Ishikawa (cell line): ENCODE measurements around the gene ZNF440.

Source experiments
- CEBPB ChIP-seq: IDR thresholded peaks from 2 replicates; pipeline ENCODE4 v1.6.1; 2012
- CREB1 ChIP-seq: IDR thresholded peaks from 2 replicates; pipeline ENCODE4 v1.6.1; 2012; ENCODE audit warnings: low read depth
- EGR1 ChIP-seq: IDR thresholded peaks from 2 replicates; pipeline ENCODE4 v1.6.1; 2012
- EP300 ChIP-seq: IDR thresholded peaks from 2 replicates; pipeline ENCODE4 v1.6.1; 2012; ENCODE audit warnings: borderline replicate concordance
- FOXM1 ChIP-seq: IDR thresholded peaks from 2 replicates; pipeline ENCODE4 v1.6.1; 2012; ENCODE audit warnings: low read depth, borderline replicate concordance
- NFIC ChIP-seq: IDR thresholded peaks from 2 replicates; pipeline ENCODE4 v1.6.1; 2012
- RAD21 ChIP-seq: IDR thresholded peaks from 2 replicates; pipeline ENCODE4 v1.6.1; 2012; ENCODE audit warnings: low read depth
- TAF1 ChIP-seq: IDR thresholded peaks from 2 replicates; pipeline ENCODE4 v1.6.1; 2012; ENCODE audit warnings: low read depth, mild to moderate bottlenecking
- TCF12 ChIP-seq: IDR thresholded peaks from 2 replicates; pipeline ENCODE4 v1.6.1; 2012; ENCODE audit warnings: low read depth
- TEAD4 ChIP-seq: IDR thresholded peaks from 2 replicates; pipeline ENCODE4 v1.6.1; 2012
- YY1 ChIP-seq: IDR thresholded peaks from 2 replicates; pipeline ENCODE4 v1.6.1; 2012; ENCODE audit warnings: low read depth
- ZBTB7A ChIP-seq: IDR thresholded peaks from 2 replicates; pipeline ENCODE4 v1.6.1; 2012; ENCODE audit warnings: low read depth
- TF ChIP-seq, protein P1 (sequence below): IDR thresholded peaks from 2 replicates; pipeline ENCODE4 v1.6.1; 2012; ENCODE audit warnings: low read depth, mild to moderate bottlenecking
- TF ChIP-seq, protein P2 (sequence below): IDR thresholded peaks from 2 replicates; pipeline ENCODE4 v1.6.1; 2012
- TF ChIP-seq, protein P3 (sequence below): IDR thresholded peaks from 2 replicates; pipeline ENCODE4 v1.6.1; 2012

The ZNF440 gene

DNA sequence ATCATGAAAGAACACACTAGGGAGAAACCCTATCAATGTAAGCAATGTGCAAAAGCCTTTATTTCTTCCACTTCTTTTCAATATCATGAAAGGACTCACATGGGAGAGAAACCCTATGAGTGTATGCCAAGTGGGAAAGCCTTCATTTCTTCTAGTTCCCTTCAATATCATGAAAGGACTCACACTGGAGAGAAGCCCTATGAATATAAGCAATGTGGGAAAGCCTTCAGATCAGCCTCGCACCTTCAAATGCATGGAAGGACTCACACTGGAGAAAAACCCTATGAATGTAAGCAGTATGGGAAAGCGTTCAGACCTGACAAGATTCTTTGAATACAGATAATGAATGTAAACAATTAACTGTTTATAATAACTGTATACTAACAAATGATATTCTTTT, 19.5 kb downstream of the ZNF440 start:
- TF ChIP-seq NFIC (no peak), RAD21 (no peak), TEAD4 (no peak), FOXM1 (no peak)
- TF ChIP-seq, protein P1, sequence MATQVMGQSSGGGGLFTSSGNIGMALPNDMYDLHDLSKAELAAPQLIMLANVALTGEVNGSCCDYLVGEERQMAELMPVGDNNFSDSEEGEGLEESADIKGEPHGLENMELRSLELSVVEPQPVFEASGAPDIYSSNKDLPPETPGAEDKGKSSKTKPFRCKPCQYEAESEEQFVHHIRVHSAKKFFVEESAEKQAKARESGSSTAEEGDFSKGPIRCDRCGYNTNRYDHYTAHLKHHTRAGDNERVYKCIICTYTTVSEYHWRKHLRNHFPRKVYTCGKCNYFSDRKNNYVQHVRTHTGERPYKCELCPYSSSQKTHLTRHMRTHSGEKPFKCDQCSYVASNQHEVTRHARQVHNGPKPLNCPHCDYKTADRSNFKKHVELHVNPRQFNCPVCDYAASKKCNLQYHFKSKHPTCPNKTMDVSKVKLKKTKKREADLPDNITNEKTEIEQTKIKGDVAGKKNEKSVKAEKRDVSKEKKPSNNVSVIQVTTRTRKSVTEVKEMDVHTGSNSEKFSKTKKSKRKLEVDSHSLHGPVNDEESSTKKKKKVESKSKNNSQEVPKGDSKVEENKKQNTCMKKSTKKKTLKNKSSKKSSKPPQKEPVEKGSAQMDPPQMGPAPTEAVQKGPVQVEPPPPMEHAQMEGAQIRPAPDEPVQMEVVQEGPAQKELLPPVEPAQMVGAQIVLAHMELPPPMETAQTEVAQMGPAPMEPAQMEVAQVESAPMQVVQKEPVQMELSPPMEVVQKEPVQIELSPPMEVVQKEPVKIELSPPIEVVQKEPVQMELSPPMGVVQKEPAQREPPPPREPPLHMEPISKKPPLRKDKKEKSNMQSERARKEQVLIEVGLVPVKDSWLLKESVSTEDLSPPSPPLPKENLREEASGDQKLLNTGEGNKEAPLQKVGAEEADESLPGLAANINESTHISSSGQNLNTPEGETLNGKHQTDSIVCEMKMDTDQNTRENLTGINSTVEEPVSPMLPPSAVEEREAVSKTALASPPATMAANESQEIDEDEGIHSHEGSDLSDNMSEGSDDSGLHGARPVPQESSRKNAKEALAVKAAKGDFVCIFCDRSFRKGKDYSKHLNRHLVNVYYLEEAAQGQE, result no peak

DNA sequence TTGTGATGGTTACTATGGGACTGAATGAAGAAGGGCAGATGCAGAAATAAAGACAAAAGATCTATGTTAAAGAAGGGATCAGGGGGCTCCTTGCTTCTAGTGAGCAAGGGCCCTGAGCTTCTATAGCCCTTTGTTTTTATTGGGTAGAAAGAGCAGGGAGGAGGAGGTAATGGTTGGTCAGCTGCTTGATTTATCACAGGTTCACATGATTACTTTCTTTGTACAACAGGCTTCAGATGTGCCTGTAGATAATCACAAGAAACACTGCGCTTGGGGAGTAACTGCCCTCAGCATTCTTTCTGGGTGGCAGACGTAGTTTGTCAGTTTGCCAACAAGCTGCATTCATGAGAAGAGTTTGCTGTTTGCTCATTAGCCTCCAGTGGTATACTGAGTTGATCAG, 29.6 kb downstream of the ZNF440 start:
- no peak for TF ChIP-seq TEAD4
- no peak for TF ChIP-seq NFIC
- TF ChIP-seq, protein P2, sequence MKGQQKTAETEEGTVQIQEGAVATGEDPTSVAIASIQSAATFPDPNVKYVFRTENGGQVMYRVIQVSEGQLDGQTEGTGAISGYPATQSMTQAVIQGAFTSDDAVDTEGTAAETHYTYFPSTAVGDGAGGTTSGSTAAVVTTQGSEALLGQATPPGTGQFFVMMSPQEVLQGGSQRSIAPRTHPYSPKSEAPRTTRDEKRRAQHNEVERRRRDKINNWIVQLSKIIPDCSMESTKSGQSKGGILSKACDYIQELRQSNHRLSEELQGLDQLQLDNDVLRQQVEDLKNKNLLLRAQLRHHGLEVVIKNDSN, result no peak
- no peak for TF ChIP-seq EGR1
- TF ChIP-seq ZBTB7A, result no peak
- TF ChIP-seq TAF1, result no peak
- TF ChIP-seq, protein P1, result no peak
- TF ChIP-seq FOXM1, result no peak
- no peak for TF ChIP-seq RAD21
- TF ChIP-seq, protein P3, sequence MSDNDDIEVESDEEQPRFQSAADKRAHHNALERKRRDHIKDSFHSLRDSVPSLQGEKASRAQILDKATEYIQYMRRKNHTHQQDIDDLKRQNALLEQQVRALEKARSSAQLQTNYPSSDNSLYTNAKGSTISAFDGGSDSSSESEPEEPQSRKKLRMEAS, result no peak
- no peak for TF ChIP-seq EP300
- no peak for TF ChIP-seq YY1
- no peak for TF ChIP-seq TCF12
- no peak for TF ChIP-seq CREB1
- no peak for TF ChIP-seq CEBPB

DNA sequence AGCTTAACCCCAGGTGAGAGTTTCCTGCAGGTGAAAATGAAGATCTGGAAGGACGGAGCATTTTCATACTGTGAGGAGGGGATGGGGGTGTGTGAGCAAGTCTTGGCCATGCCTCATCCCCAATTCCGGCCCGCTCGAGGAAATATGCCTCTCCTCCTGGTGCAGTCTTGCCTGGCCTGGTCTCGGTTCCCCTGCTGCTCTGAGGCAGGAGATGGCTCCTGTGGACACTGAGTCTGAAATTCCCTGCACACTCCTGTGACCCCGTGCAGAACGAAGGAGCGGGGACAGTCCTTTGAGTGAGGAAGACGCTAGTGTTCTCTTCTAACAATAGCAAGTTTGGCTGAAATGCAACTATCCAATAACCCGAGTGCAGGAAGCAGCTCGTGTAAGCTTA, 34.1 kb downstream of the ZNF440 start:
- TF ChIP-seq, protein P1, result no peak
- TF ChIP-seq NFIC (no peak), TCF12 (no peak), CEBPB (no peak), EP300 (no peak), YY1 (no peak), TAF1 (no peak), EGR1 (no peak), TEAD4 (no peak), FOXM1 (no peak), RAD21 (no peak), CREB1 (no peak), ZBTB7A (no peak)
- TF ChIP-seq, protein P2, result no peak
- TF ChIP-seq, protein P3, result no peak

DNA sequence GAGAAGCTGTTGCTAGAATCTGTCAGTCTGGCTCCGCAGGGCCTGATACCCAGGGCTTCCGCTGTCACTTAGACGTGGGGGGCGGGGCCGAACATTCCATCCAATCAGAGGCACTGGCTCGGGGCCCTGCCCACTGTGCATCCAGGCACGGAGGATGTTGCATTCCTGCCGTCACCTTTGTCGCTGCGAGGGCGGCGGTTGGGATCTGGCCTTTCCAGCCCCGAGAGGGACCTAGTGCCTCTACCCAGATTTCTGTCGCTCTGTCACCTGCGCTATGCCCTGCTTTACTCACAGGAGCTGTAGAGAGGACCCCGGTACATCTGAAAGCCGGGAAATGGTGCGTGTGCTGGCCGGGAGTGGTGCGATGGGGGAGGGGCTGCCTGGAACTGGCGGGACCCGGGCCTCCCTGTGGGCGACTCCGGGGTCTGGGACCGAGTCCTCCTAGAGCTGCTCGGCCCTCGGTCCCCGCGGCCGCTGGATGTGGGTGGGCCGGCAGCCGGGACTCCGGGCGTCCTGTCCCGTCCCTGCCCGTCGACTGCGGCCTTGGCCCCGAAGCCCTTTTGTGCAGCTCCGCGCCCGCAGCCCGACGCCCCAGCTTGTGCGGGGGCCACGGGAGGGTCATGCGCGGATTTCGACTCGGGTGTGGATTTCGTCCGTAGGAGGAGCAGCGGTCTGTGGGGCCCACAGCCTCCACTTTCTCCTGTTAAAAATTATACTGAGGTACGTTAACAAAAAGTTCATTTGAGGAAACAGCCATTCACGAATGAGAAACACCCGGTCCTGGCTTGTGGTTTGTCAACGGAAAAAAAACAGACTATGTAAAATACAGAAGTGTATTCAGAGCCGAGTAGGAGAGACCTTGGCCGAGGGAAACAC, 34.8 kb downstream of the ZNF440 start, which contains the start of gene ZNF439:
Gene ZNF439, plus strand, starts transcription at position 133 of the 876 bp plus-strand sequence. Its CDS starts 142 bp downstream, at position 275.
- TF ChIP-seq CEBPB (no peak), EGR1 (no peak), TAF1 (no peak), TEAD4 (no peak), YY1 (no peak), ZBTB7A (no peak), EP300 (no peak), NFIC (no peak), CREB1 (no peak), FOXM1 (no peak), TCF12 (no peak)
- TF ChIP-seq, protein P1, result no peak
- TF ChIP-seq, protein P3, result no peak
- TF ChIP-seq, protein P2, result no peak
